ENCODE data around the gene SEMA3D. TPM values are rescaled to one million over a fixed set of nuclear protein-coding genes. Genes with fewer than 3 reads are reported as not detected.

Gene SEMA3D
- total and polyA plus RNA-seq, 2 donors (not counting 1 experiment from before 2014, with no cell fraction given) = 0.46 to 0.59 TPM

DNA sequence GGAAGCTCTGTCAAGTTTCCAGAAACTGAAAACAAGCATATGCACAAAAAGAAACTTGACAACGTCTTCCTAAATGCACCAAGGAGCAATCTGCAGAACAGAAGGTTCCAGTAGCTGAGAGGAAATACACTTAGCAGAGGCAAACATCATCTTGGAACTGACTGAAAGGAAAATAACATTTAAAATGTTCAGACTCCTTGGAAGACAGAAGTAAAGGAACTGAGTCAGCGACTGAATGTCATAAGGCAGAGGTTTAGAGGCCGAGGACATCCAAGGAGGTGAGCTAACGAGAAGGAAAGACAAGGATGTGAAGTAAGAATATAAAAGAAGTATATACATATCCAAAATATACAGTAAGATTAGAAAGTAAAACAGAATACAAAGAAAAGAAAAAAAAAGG lies 24.1 kb downstream of the SEMA3D start:
- ATAC-seq (ENCODE audit: low read depth) = no peak
- POLR2A ChIA-PET = no interaction called here
- H3K9ac ChIP-seq (ENCODE audit: low read length) = no peak overlapping the region
- CTCF ChIA-PET = no interaction called here
- H3K4me3 ChIP-seq (ENCODE audit: control extremely low read depth in 1 of 5, extremely low read depth in 1 of 5, insufficient read depth in 1 of 5, low read depth in 2 of 5, low read length in 4 of 5) = no peak overlapping the region
- H3K4me1 Mint-ChIP-seq = peaks cover 6% of the 10 kb centered on the region
- no peaks in the 10 kb centered on the region for H4K20me1 ChIP-seq (ENCODE audit: control insufficient read depth, insufficient read depth, low read length, poor library complexity, severe bottlenecking)
- no peaks in the 10 kb centered on the region for H3K79me2 ChIP-seq (ENCODE audit: control insufficient read depth, insufficient read depth, low read length)
- H3K27ac ChIP-seq (ENCODE audit: low read length in 2 of 2) = no peak overlapping the region
- H3K4me1 ChIP-seq (ENCODE audit: control insufficient read depth in 2 of 2, insufficient read depth in 2 of 2, low read length in 2 of 2) = peaks cover 0 to 3% of the 10 kb centered on the region in 2 donors
- no peak overlapping the region for H3K4me3 Mint-ChIP-seq
- 71% methylated on average over 1 of the region's 4 CpGs for WGBS (ENCODE audit: insufficient coverage)
- H3K9me3 ChIP-seq (ENCODE audit: control extremely low read depth in 1 of 3, control insufficient read depth in 2 of 3, insufficient read depth in 1 of 3, low read length in 2 of 3) = no peaks in the 10 kb centered on the region
- intact Hi-C loops (cut with micrococcal nuclease) = no loop called here
- no peak overlapping the region for H2AFZ ChIP-seq (ENCODE audit: insufficient read depth, low read depth, low read length, poor library complexity, severe bottlenecking)
- no peaks in the 10 kb centered on the region for H3K9me3 Mint-ChIP-seq (ENCODE audit: insufficient read depth)
- H3K4me2 ChIP-seq (replicated peaks; ENCODE audit: low read depth, low read length, poor library complexity, severe bottlenecking) = no peak overlapping the region
- TF ChIP-seq EZH2 (IDR thresholded peaks at IDR 0.05; ENCODE audit: borderline replicate concordance, insufficient read depth, low read depth, low read length, poor library complexity, severe bottlenecking) = no peak
- TF ChIP-seq, protein P1, sequence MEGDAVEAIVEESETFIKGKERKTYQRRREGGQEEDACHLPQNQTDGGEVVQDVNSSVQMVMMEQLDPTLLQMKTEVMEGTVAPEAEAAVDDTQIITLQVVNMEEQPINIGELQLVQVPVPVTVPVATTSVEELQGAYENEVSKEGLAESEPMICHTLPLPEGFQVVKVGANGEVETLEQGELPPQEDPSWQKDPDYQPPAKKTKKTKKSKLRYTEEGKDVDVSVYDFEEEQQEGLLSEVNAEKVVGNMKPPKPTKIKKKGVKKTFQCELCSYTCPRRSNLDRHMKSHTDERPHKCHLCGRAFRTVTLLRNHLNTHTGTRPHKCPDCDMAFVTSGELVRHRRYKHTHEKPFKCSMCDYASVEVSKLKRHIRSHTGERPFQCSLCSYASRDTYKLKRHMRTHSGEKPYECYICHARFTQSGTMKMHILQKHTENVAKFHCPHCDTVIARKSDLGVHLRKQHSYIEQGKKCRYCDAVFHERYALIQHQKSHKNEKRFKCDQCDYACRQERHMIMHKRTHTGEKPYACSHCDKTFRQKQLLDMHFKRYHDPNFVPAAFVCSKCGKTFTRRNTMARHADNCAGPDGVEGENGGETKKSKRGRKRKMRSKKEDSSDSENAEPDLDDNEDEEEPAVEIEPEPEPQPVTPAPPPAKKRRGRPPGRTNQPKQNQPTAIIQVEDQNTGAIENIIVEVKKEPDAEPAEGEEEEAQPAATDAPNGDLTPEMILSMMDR (IDR thresholded peaks at IDR 0.05) = no peak
- no peaks in the 10 kb centered on the region for H3K27me3 Mint-ChIP-seq
- H3K36me3 ChIP-seq (replicated peaks in 1 of 2; ENCODE audit: control extremely low read depth in 1 of 2, control insufficient read depth in 1 of 2, extremely low read depth in 1 of 2, insufficient read depth in 2 of 2, low read length in 1 of 2) = no peaks in the 10 kb centered on the region
- DNase-seq = no peak
- no peaks in the 10 kb centered on the region for H3K27me3 ChIP-seq (replicated peaks in 1 of 4; ENCODE audit: control extremely low read depth in 1 of 4, control insufficient read depth in 3 of 4, insufficient read depth in 4 of 4, low read length in 3 of 4)
- no peak overlapping the region for H3K27ac Mint-ChIP-seq

DNA sequence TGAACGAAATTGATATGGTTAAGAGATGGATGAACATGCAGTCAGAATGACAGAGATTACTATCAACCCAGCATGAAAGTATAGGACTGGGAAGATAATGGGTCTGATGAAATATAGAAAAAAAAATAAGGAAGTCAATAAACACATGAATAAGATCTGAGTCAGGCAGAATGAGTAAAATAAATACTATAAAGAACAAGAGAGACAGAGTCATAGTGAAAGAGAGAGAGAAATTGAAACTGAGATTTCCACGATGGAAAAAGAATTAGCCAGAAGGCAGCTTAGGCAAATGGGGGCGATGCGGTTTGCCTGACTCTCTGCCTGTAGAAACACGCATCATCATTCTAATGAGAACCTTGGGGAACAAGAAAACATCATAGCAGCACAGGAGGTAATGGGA lies 26.6 kb downstream of the SEMA3D start:
- Histone ChIP-seq H3K4me2 (replicated peaks; ENCODE audit: low read depth, low read length, poor library complexity, severe bottlenecking) (no peak overlapping the region), H3K79me2 (ENCODE audit: control insufficient read depth, insufficient read depth, low read length) (no peaks in the 10 kb centered on the region), H3K4me3 (ENCODE audit: control extremely low read depth in 1 of 5, extremely low read depth in 1 of 5, insufficient read depth in 1 of 5, low read depth in 2 of 5, low read length in 4 of 5) (no peak overlapping the region), H3K36me3 (replicated peaks in 1 of 2; ENCODE audit: control extremely low read depth in 1 of 2, control insufficient read depth in 1 of 2, extremely low read depth in 1 of 2, insufficient read depth in 2 of 2, low read length in 1 of 2) (no peaks in the 10 kb centered on the region), H3K27me3 (replicated peaks in 1 of 4; ENCODE audit: control extremely low read depth in 1 of 4, control insufficient read depth in 3 of 4, insufficient read depth in 4 of 4, low read length in 3 of 4) (no peaks in the 10 kb centered on the region), H2AFZ (ENCODE audit: insufficient read depth, low read depth, low read length, poor library complexity, severe bottlenecking) (no peak overlapping the region), H3K27ac (ENCODE audit: low read length in 2 of 2) (no peak overlapping the region), H3K9me3 (ENCODE audit: control extremely low read depth in 1 of 3, control insufficient read depth in 2 of 3, insufficient read depth in 1 of 3, low read length in 2 of 3) (no peaks in the 10 kb centered on the region), H4K20me1 (ENCODE audit: control insufficient read depth, insufficient read depth, low read length, poor library complexity, severe bottlenecking) (no peaks in the 10 kb centered on the region), H3K9ac (ENCODE audit: low read length) (no peak overlapping the region), H3K4me1 (ENCODE audit: control insufficient read depth in 2 of 2, insufficient read depth in 2 of 2, low read length in 2 of 2) (peaks cover 0 to 3% of the 10 kb centered on the region in 2 donors)
- DNase-seq (no peak), ATAC-seq (ENCODE audit: low read depth) (no peak)
- TF ChIP-seq, protein P1 (IDR thresholded peaks at IDR 0.05) = no peak
- TF ChIP-seq EZH2 (IDR thresholded peaks at IDR 0.05; ENCODE audit: borderline replicate concordance, insufficient read depth, low read depth, low read length, poor library complexity, severe bottlenecking) = no peak
- peaks cover 6% of the 10 kb centered on the region for H3K4me1 Mint-ChIP-seq
- H3K27ac Mint-ChIP-seq = no peak overlapping the region
- WGBS (ENCODE audit: insufficient coverage) = 100% methylated on average over 2 of the region's 5 CpGs
- ChIA-PET CTCF (interaction anchor here (1.2 kb wide), 1 partner anchor 26 kb away, joined by 3 read pairs; the partner anchor contains the start of gene SEMA3D), POLR2A (no interaction called here)
- no peaks in the 10 kb centered on the region for H3K9me3 Mint-ChIP-seq (ENCODE audit: insufficient read depth)
- intact Hi-C loops (cut with micrococcal nuclease) = no loop called here
- H3K4me3 Mint-ChIP-seq = no peak overlapping the region
- H3K27me3 Mint-ChIP-seq = no peaks in the 10 kb centered on the region

Measured in B cell (primary cell).